Stimulated activated CD4-positive, alpha-beta T cell treated with anti-CD3 and anti-CD28 coated beads, Interleukin-4, amount 100 ng/mL, for 1 hour (primary cell): ENCODE results near the gene CSPG4.

Experiments
- DNase-seq: peaks from one replicate; pipeline ENCODE4 v3.0.0-alpha.2; 2020

The CSPG4 gene

GRCh38 chr15:75663931-75664421, 48.7 kb downstream of the CSPG4 start:
- DNase-seq = no peak

- no peak for DNase-seq
Observed at GRCh38 chr15:75662823-75663519, 49.7 kb downstream of the CSPG4 start.

GRCh38 chr15:75661756-75662140, 50.9 kb downstream of the CSPG4 start:
- DNase-seq = no peak

GRCh38 chr15:75661100-75661755, 51.4 kb downstream of the CSPG4 start:
- no peak for DNase-seq

- no peak for DNase-seq
Observed at GRCh38 chr15:75659928-75660645, 52.6 kb downstream of the CSPG4 start.

- DNase-seq = no peak
Observed at GRCh38 chr15:75659141-75659771, 53.4 kb downstream of the CSPG4 start.

GRCh38 chr15:75656813-75657212, 55.8 kb downstream of the CSPG4 start:
- no peak for DNase-seq

GRCh38 chr15:75656331-75656730, 56.3 kb downstream of the CSPG4 start:
- DNase-seq = no peak

- DNase-seq = no peak
Observed at GRCh38 chr15:75655931-75656330, 56.7 kb downstream of the CSPG4 start.

- DNase-seq = no peak
Observed at GRCh38 chr15:75654201-75654907, 58.3 kb downstream of the CSPG4 start.

GRCh38 chr15:75653347-75653913, 59.2 kb downstream of the CSPG4 start:
- DNase-seq = no peak

- no peak for DNase-seq
Observed at GRCh38 chr15:75651810-75652543, 60.7 kb downstream of the CSPG4 start.

- no peak for DNase-seq
Observed at GRCh38 chr15:75650908-75651809, 61.5 kb downstream of the CSPG4 start.

GRCh38 chr15:75649848-75650247, 62.8 kb downstream of the CSPG4 start:
- no peak for DNase-seq

- no peak for DNase-seq
Observed at GRCh38 chr15:75649045-75649761, 63.4 kb downstream of the CSPG4 start.

- no peak for DNase-seq
Observed at GRCh38 chr15:75648156-75649000, 64.3 kb downstream of the CSPG4 start.

GRCh38 chr15:75647370-75648155, 65.1 kb downstream of the CSPG4 start, which contains the start of gene SNX33:
SNX33 (plus strand) TSS chr15:75647912; CDS start chr15:75649103, 1,191 bp downstream.
- DNase-seq = peak; percentile 52

- peak; percentile 15 for DNase-seq
Observed at GRCh38 chr15:75646944-75647364, 65.7 kb downstream of the CSPG4 start.
